B cell (primary cell): ENCODE results near the gene ADAMTS14.

Experiments used
- EZH2 ChIP-seq: IDR thresholded peaks from 2 replicates; pipeline ENCODE4 v1.6.1; 2012; ENCODE audit warnings: borderline replicate concordance, low read depth, mild to moderate bottlenecking, moderate library complexity, low read length; ENCODE audit not compliant: insufficient read depth, poor library complexity, severe bottlenecking
- TF ChIP-seq, protein P1 (sequence below): fragments of 200-600 bp; IDR thresholded peaks from one replicate; pipeline ENCODE4 v1.8.0; 2022; ENCODE audit warnings: antibody characterized with exemption, mild to moderate bottlenecking

GRCh38 chr10:70656489-70656888, 15.8 kb upstream of the ADAMTS14 start:
- TF ChIP-seq, protein P1, sequence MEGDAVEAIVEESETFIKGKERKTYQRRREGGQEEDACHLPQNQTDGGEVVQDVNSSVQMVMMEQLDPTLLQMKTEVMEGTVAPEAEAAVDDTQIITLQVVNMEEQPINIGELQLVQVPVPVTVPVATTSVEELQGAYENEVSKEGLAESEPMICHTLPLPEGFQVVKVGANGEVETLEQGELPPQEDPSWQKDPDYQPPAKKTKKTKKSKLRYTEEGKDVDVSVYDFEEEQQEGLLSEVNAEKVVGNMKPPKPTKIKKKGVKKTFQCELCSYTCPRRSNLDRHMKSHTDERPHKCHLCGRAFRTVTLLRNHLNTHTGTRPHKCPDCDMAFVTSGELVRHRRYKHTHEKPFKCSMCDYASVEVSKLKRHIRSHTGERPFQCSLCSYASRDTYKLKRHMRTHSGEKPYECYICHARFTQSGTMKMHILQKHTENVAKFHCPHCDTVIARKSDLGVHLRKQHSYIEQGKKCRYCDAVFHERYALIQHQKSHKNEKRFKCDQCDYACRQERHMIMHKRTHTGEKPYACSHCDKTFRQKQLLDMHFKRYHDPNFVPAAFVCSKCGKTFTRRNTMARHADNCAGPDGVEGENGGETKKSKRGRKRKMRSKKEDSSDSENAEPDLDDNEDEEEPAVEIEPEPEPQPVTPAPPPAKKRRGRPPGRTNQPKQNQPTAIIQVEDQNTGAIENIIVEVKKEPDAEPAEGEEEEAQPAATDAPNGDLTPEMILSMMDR = no peak
- no peak for TF ChIP-seq EZH2
